ENCODE data around the gene ANTKMT.
"Not testable (repeated sequence)": the region's sequence is repeated elsewhere in the genome, so short reads cannot be mapped to it uniquely, and the experiment has no call there.

ANTKMT gene

GRCh38 chr16:749010-749409 is 28.1 kb downstream of the ANTKMT start:
- no peaks in the 10 kb centered on the region for H3K9me3 ChIP-seq (ENCODE audit: control insufficient read depth, insufficient read depth, low read length)
- no peak overlapping the region for H3K9ac ChIP-seq (ENCODE audit: low read depth, low read length)
- peaks cover 8% of the 10 kb centered on the region for H3K4me1 ChIP-seq (ENCODE audit: control insufficient read depth, insufficient read depth, low read length)
- no peaks in the 10 kb centered on the region for H3K27me3 ChIP-seq (ENCODE audit: control insufficient read depth, insufficient read depth, low read length)
- no peaks in the 10 kb centered on the region for H3K36me3 ChIP-seq (ENCODE audit: control insufficient read depth, insufficient read depth, low read length)
- H3K4me3 ChIP-seq (ENCODE audit: low read depth, low read length) = no peak overlapping the region

GRCh38 chr16:750485-750884 is 29.5 kb downstream of the ANTKMT start:
- H3K27me3 ChIP-seq (ENCODE audit: control insufficient read depth, insufficient read depth, low read length) = no peaks in the 10 kb centered on the region
- no peaks in the 10 kb centered on the region for H3K36me3 ChIP-seq (ENCODE audit: control insufficient read depth, insufficient read depth, low read length)
- H3K9ac ChIP-seq (ENCODE audit: low read depth, low read length) = no peak overlapping the region
- H3K9me3 ChIP-seq (ENCODE audit: control insufficient read depth, insufficient read depth, low read length) = no peaks in the 10 kb centered on the region
- peaks cover 8% of the 10 kb centered on the region for H3K4me1 ChIP-seq (ENCODE audit: control insufficient read depth, insufficient read depth, low read length)
- H3K4me3 ChIP-seq (ENCODE audit: low read depth, low read length) = no peak overlapping the region

GRCh38 chr16:751152-752006 is 30.4 kb downstream of the ANTKMT start:
- Histone ChIP-seq H3K9ac (ENCODE audit: low read depth, low read length) (no peak overlapping the region), H3K4me1 (ENCODE audit: control insufficient read depth, insufficient read depth, low read length) (peaks cover 8% of the 10 kb centered on the region), H3K36me3 (ENCODE audit: control insufficient read depth, insufficient read depth, low read length) (no peaks in the 10 kb centered on the region), H3K27me3 (ENCODE audit: control insufficient read depth, insufficient read depth, low read length) (no peaks in the 10 kb centered on the region), H3K4me3 (ENCODE audit: low read depth, low read length) (peak overlapping the region; percentile 11), H3K9me3 (ENCODE audit: control insufficient read depth, insufficient read depth, low read length) (no peaks in the 10 kb centered on the region)

GRCh38 chr16:752007-752312 is 31.0 kb downstream of the ANTKMT start:
- H3K9me3 ChIP-seq (ENCODE audit: control insufficient read depth, insufficient read depth, low read length) = no peaks in the 10 kb centered on the region
- H3K4me1 ChIP-seq (ENCODE audit: control insufficient read depth, insufficient read depth, low read length) = peaks cover 8% of the 10 kb centered on the region
- no peaks in the 10 kb centered on the region for H3K36me3 ChIP-seq (ENCODE audit: control insufficient read depth, insufficient read depth, low read length)
- H3K9ac ChIP-seq (ENCODE audit: low read depth, low read length) = no peak overlapping the region
- H3K4me3 ChIP-seq (ENCODE audit: low read depth, low read length) = peak overlapping the region; percentile 11
- no peaks in the 10 kb centered on the region for H3K27me3 ChIP-seq (ENCODE audit: control insufficient read depth, insufficient read depth, low read length)

- not testable (repeated sequence) for H3K36me3 ChIP-seq (ENCODE audit: control insufficient read depth, insufficient read depth, low read length); H3K9ac ChIP-seq (ENCODE audit: low read depth, low read length); H3K9me3 ChIP-seq (ENCODE audit: control insufficient read depth, insufficient read depth, low read length); H3K4me1 ChIP-seq (ENCODE audit: control insufficient read depth, insufficient read depth, low read length); H3K27me3 ChIP-seq (ENCODE audit: control insufficient read depth, insufficient read depth, low read length); H3K4me3 ChIP-seq (ENCODE audit: low read depth, low read length)
Observed at GRCh38 chr16:754121-754607, 33.2 kb downstream of the ANTKMT start.

GRCh38 chr16:754656-755055 is 33.7 kb downstream of the ANTKMT start:
- H3K27me3 ChIP-seq (ENCODE audit: control insufficient read depth, insufficient read depth, low read length) = no peaks in the 10 kb centered on the region

GRCh38 chr16:756428-756827 is 35.5 kb downstream of the ANTKMT start:
- Histone ChIP-seq H3K4me1 (ENCODE audit: control insufficient read depth, insufficient read depth, low read length) (peaks cover 4% of the 10 kb centered on the region), H3K9me3 (ENCODE audit: control insufficient read depth, insufficient read depth, low read length) (no peaks in the 10 kb centered on the region), H3K4me3 (ENCODE audit: low read depth, low read length) (no peak overlapping the region), H3K27me3 (ENCODE audit: control insufficient read depth, insufficient read depth, low read length) (no peaks in the 10 kb centered on the region), H3K36me3 (ENCODE audit: control insufficient read depth, insufficient read depth, low read length) (no peaks in the 10 kb centered on the region), H3K9ac (ENCODE audit: low read depth, low read length) (no peak overlapping the region)

More at GRCh38 chr16:754656-755055, 33.7 kb downstream of the ANTKMT start:
- H3K9me3 ChIP-seq (ENCODE audit: control insufficient read depth, insufficient read depth, low read length) = no peaks in the 10 kb centered on the region
- no peak overlapping the region for H3K9ac ChIP-seq (ENCODE audit: low read depth, low read length)
- H3K4me3 ChIP-seq (ENCODE audit: low read depth, low read length) = no peak overlapping the region
- H3K36me3 ChIP-seq (ENCODE audit: control insufficient read depth, insufficient read depth, low read length) = no peaks in the 10 kb centered on the region
- peaks cover 8% of the 10 kb centered on the region for H3K4me1 ChIP-seq (ENCODE audit: control insufficient read depth, insufficient read depth, low read length)

GRCh38 chr16:759110-759910 is 38.4 kb downstream of the ANTKMT start:
- Histone ChIP-seq H3K9ac (ENCODE audit: low read depth, low read length) (no peak overlapping the region), H3K4me1 (ENCODE audit: control insufficient read depth, insufficient read depth, low read length) (no peaks in the 10 kb centered on the region)

GRCh38 chr16:760065-760464 is 39.1 kb downstream of the ANTKMT start:
- Histone ChIP-seq H3K9me3 (ENCODE audit: control insufficient read depth, insufficient read depth, low read length) (no peaks in the 10 kb centered on the region), H3K4me3 (ENCODE audit: low read depth, low read length) (no peak overlapping the region), H3K27me3 (ENCODE audit: control insufficient read depth, insufficient read depth, low read length) (no peaks in the 10 kb centered on the region), H3K4me1 (ENCODE audit: control insufficient read depth, insufficient read depth, low read length) (no peaks in the 10 kb centered on the region), H3K9ac (ENCODE audit: low read depth, low read length) (no peak overlapping the region), H3K36me3 (ENCODE audit: control insufficient read depth, insufficient read depth, low read length) (no peaks in the 10 kb centered on the region)

More at GRCh38 chr16:759110-759910, 38.4 kb downstream of the ANTKMT start:
- H3K9me3 ChIP-seq (ENCODE audit: control insufficient read depth, insufficient read depth, low read length) = no peaks in the 10 kb centered on the region
- H3K27me3 ChIP-seq (ENCODE audit: control insufficient read depth, insufficient read depth, low read length) = no peaks in the 10 kb centered on the region
- no peaks in the 10 kb centered on the region for H3K36me3 ChIP-seq (ENCODE audit: control insufficient read depth, insufficient read depth, low read length)
- no peak overlapping the region for H3K4me3 ChIP-seq (ENCODE audit: low read depth, low read length)

GRCh38 chr16:760545-761343 is 39.8 kb downstream of the ANTKMT start, which contains the start of gene MSLN:
Gene MSLN, plus strand, starts transcription at chr16:760734. Its CDS starts 1,947 bp downstream, at chr16:762681.
- Histone ChIP-seq H3K9me3 (ENCODE audit: control insufficient read depth, insufficient read depth, low read length) (no peaks in the 10 kb centered on the region), H3K36me3 (ENCODE audit: control insufficient read depth, insufficient read depth, low read length) (no peaks in the 10 kb centered on the region), H3K27me3 (ENCODE audit: control insufficient read depth, insufficient read depth, low read length) (no peaks in the 10 kb centered on the region), H3K4me1 (ENCODE audit: control insufficient read depth, insufficient read depth, low read length) (no peaks in the 10 kb centered on the region), H3K4me3 (ENCODE audit: low read depth, low read length) (no peak within 1 kb of the TSS), H3K9ac (ENCODE audit: low read depth, low read length) (no peak within 1 kb of the TSS)

Data from iPS-15b (cell line).